GM19467 (cell line): Measurements from ENCODE around the gene USHBP1.

ENCODE experiments used
- ATAC-seq: cut with Tn5 transposase; IDR thresholded peaks from one replicate; pipeline ENCODE4 v1.9.1; 2021; ENCODE audit warnings: mild to moderate bottlenecking, moderate library complexity; ENCODE audit not compliant: unreplicated experiment

USHBP1 gene

GRCh38 chr19:17242431-17243208 is 21.9 kb downstream of the USHBP1 start:
- ATAC-seq = no peak

DNA sequence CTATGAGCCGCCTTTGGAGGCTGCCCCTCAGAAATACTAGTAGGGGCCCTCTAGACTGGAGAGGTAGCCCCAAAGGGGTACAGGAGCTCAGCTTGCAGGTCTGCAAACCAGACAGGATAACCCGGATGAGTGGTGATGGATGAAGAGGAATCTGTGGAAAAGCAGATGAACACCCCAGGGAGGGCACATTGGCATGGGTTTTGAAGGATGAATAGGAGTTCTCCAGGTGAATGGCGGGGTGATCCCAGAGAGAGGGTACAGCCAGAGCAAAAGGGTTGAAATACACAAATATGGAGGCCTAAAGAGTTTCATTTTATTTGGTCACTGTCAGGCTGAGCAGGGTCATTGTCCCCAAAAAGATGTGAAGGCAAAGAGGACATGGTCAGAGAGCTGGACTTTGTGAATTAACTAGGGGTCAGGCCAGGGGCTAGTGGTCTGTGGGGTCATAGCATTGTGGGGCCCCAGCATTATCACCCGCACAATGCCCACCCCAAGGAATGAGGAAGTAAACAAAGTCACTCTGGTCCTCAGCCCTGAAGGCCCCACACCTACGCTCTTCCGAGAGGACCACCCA is 23.6 kb downstream of the USHBP1 start:
- no peak for ATAC-seq

GRCh38 chr19:17240062-17240752 is 24.3 kb downstream of the USHBP1 start:
- no peak for ATAC-seq

- ATAC-seq = no peak
Measured at GRCh38 chr19:17237747-17238706, 26.5 kb downstream of the USHBP1 start.

DNA sequence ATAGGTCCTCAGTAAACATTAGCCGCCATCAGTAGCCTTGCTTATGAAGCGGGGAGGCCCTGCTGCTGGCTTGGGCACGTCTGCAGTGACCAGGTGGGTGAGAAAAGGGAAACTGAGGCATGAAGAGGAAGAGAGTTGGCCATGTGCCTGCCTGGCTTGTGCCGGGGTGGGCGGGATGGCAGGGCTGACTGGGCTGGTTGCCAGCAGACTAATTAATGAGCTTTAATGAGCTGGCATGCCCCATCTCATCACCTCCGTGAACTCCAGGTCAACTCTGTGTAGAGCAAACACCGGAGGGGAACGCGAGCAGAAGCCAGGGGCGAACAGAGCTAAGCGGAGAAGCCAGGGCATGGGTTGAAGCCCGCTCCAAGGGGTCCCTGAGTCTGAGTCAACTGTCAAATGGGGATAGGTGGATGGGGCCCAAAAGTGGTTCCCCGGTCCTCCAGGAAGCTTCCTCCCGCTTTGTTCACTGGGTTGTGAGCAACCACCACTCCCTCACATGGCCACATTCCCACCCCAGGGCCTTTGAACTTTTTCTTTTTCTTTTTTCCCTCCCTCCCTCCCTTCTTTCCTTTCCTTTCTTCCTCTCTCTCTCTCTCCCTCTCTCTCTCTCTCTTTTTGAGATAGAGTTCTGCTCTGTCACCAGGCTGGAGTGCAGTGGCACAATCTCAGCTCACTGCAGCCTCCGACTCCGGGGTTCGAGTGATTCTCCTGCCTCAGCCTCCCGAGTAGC is 27.6 kb downstream of the USHBP1 start:
- ATAC-seq = no peak

- ATAC-seq = no peak
Measured at GRCh38 chr19:17235971-17236777, 28.4 kb downstream of the USHBP1 start.

GRCh38 chr19:17235300-17235970 is 29.1 kb downstream of the USHBP1 start:
- ATAC-seq = peak; percentile 51

DNA sequence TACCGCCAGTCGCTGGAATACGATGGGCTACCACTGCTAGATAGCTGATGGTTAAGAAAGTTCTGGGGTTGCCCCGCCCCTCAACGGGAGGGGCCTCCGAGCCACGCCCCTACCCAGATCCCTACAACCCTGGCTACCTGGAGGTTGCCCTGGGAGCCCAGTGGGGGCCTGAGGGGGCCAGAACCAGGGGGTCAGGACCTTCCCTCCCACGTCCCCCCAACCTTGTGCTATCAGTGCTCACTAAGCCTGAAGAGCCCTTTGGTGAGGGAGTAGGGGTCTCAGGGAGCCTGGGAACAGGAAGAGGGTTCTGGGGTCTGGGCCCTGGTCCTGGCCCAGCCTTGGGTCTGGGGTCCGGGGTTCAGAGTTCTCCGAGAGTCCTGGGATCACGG is 29.6 kb downstream of the USHBP1 start:
- peak; percentile 31 for ATAC-seq

- no peak for ATAC-seq
Measured at GRCh38 chr19:17232258-17232657, 32.3 kb downstream of the USHBP1 start.

DNA sequence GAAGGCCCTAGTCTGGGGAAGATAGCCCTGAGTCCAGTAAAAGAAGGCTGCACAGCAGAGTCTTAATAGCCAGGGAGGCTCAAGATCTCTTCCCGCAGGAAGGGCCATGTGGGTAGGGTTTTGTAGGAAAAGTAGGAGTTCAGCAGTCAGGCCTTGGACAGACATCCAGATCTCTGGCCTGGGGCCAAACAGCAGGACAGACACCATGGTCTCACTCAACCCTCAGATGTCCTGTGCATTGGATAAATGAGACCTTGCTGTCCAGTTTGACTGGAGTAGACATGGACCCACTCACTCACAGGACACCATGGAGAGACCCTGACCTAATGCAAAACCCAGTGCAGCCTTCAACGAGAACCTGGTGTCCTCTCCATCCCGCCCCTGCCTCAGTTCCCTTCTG is 34.7 kb downstream of the USHBP1 start:
- no peak for ATAC-seq

- ATAC-seq = no peak
Measured at GRCh38 chr19:17227798-17228367, 36.7 kb downstream of the USHBP1 start.

- peak; percentile 79 for ATAC-seq
Measured at GRCh38 chr19:17226002-17226933, 38.3 kb downstream of the USHBP1 start, which contains the start of gene OCEL1. TSS of gene OCEL1 (plus strand) at chr19:17226226. CDS start at chr19:17226248, 22 bp downstream.

DNA sequence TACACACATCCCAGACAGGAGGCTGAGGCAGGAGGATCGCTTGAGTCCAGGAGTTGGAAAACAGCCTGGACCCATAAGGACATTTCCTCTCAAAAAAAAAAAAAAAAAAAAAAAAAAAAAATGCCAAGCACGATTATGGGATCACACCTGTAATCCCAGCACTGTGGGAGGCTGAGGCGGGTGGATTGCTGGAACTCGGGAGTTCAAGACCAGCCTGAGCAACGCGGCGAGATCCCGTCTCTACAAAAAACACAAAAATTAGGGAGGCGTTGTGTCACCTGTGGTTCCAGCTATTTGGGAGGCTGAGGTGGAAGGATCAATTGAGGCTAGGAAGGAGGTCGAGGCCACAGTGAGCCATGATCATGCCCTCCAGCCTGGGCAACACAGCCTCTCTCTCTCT is 39.5 kb downstream of the USHBP1 start:
- ATAC-seq = no peak

GRCh38 chr19:17220207-17220758 is 44.3 kb downstream of the USHBP1 start:
- no peak for ATAC-seq

GRCh38 chr19:17219286-17219685 is 45.3 kb downstream of the USHBP1 start:
- no peak for ATAC-seq

- ATAC-seq = no peak
Measured at GRCh38 chr19:17216058-17216670, 48.4 kb downstream of the USHBP1 start.
